ENCODE results near the gene SIX3. TPM values are rescaled to one million over a fixed set of nuclear protein-coding genes. Genes with fewer than 3 reads are reported as not detected.

The SIX3 gene
- total RNA-seq, 1 donor from 2014 or later = not detected

- DNase-seq (ENCODE audit: low spot score in 2 of 2, unreplicated experiment in 2 of 2) = no peak
- H3K4me1 Mint-ChIP-seq = peaks cover 13% of the 10 kb centered on the region
- H3K4me3 Mint-ChIP-seq = no peak overlapping the region
- H3K27ac Mint-ChIP-seq = no peak overlapping the region
- H3K9me3 Mint-ChIP-seq = no peaks in the 10 kb centered on the region
- H3K36me3 Mint-ChIP-seq = no peaks in the 10 kb centered on the region
- TF ChIP-seq, protein P1, sequence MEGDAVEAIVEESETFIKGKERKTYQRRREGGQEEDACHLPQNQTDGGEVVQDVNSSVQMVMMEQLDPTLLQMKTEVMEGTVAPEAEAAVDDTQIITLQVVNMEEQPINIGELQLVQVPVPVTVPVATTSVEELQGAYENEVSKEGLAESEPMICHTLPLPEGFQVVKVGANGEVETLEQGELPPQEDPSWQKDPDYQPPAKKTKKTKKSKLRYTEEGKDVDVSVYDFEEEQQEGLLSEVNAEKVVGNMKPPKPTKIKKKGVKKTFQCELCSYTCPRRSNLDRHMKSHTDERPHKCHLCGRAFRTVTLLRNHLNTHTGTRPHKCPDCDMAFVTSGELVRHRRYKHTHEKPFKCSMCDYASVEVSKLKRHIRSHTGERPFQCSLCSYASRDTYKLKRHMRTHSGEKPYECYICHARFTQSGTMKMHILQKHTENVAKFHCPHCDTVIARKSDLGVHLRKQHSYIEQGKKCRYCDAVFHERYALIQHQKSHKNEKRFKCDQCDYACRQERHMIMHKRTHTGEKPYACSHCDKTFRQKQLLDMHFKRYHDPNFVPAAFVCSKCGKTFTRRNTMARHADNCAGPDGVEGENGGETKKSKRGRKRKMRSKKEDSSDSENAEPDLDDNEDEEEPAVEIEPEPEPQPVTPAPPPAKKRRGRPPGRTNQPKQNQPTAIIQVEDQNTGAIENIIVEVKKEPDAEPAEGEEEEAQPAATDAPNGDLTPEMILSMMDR (IDR thresholded peaks at IDR 0.05; ENCODE audit: unreplicated experiment) = no peak
- peaks cover 91% of the 10 kb centered on the region for H3K27me3 Mint-ChIP-seq (ENCODE audit: low read depth)
These were observed 10.2 kb upstream of the SIX3 start for GRCh38 chr2:44931198-44931780.

- TF ChIP-seq, protein P1 (IDR thresholded peaks at IDR 0.05; ENCODE audit: unreplicated experiment) = no peak
- no peak for DNase-seq (ENCODE audit: low spot score in 2 of 2, unreplicated experiment in 2 of 2)
- H3K9me3 Mint-ChIP-seq = no peaks in the 10 kb centered on the region
- H3K4me1 Mint-ChIP-seq = peaks cover 13% of the 10 kb centered on the region
- no peak overlapping the region for H3K27ac Mint-ChIP-seq
- H3K4me3 Mint-ChIP-seq = no peak overlapping the region
- H3K27me3 Mint-ChIP-seq (ENCODE audit: low read depth) = peaks cover 92% of the 10 kb centered on the region
- H3K36me3 Mint-ChIP-seq = no peaks in the 10 kb centered on the region
These were observed 9.4 kb upstream of the SIX3 start for GRCh38 chr2:44932079-44932478.

DNA sequence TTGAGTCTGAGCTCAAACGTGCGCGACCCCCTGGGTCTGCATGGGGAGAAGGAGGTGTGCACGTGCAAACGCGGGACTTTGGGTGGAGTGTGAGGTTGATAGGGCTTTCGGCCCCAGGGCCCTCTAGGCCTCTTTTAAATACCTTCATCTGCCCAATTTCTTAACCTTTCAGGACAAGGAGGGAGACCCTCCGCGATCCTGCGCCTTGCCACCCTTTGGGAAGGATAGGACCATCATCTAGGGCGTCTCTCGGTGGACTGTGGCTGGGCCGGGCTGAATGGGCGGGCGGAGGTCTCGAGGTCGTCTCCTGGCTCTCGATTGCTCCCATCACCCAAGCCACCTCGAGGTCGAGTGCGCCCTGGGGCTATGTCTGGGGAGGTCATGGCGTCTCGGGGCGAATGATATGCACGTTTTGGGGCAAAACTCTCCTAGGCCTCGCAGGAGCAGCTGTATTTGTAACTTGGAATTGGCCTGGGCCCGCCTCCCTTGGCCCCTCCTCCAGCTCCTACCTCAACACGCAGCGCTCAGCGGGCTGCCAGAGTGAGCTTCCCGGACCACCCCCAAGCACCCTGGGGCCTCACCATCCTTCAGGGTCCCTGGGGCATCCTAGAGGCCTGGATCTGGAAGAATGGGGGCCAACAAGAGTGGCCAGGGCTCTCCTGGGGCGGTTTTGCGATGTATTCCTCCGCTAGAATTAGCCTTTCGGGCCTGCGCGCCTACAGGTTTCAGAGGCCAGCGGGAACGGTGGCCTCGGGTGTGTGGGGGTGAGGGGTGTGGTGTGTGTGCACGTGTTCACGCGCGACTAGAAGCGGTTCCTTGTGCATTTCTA, 8.7 kb upstream of the SIX3 start:
- Mint-ChIP-seq H3K27me3 (ENCODE audit: low read depth) (peaks cover 91% of the 10 kb centered on the region), H3K4me1 (peaks cover 14% of the 10 kb centered on the region), H3K27ac (no peak overlapping the region), H3K4me3 (no peak overlapping the region), H3K9me3 (no peaks in the 10 kb centered on the region), H3K36me3 (no peaks in the 10 kb centered on the region)
- no peak for DNase-seq (ENCODE audit: low spot score in 2 of 2, unreplicated experiment in 2 of 2)
- TF ChIP-seq, protein P1 (IDR thresholded peaks at IDR 0.05; ENCODE audit: unreplicated experiment) = no peak

- no peak for DNase-seq (ENCODE audit: low spot score in 2 of 2, unreplicated experiment in 2 of 2)
- no peak overlapping the region for H3K4me3 Mint-ChIP-seq
- peaks cover 14% of the 10 kb centered on the region for H3K4me1 Mint-ChIP-seq
- no peaks in the 10 kb centered on the region for H3K36me3 Mint-ChIP-seq
- H3K9me3 Mint-ChIP-seq = no peaks in the 10 kb centered on the region
- no peak overlapping the region for H3K27ac Mint-ChIP-seq
- TF ChIP-seq, protein P1 (IDR thresholded peaks at IDR 0.05; ENCODE audit: unreplicated experiment) = no peak
- peaks cover 91% of the 10 kb centered on the region for H3K27me3 Mint-ChIP-seq (ENCODE audit: low read depth)
These were observed 8.0 kb upstream of the SIX3 start for GRCh38 chr2:44933434-44933951.

DNA sequence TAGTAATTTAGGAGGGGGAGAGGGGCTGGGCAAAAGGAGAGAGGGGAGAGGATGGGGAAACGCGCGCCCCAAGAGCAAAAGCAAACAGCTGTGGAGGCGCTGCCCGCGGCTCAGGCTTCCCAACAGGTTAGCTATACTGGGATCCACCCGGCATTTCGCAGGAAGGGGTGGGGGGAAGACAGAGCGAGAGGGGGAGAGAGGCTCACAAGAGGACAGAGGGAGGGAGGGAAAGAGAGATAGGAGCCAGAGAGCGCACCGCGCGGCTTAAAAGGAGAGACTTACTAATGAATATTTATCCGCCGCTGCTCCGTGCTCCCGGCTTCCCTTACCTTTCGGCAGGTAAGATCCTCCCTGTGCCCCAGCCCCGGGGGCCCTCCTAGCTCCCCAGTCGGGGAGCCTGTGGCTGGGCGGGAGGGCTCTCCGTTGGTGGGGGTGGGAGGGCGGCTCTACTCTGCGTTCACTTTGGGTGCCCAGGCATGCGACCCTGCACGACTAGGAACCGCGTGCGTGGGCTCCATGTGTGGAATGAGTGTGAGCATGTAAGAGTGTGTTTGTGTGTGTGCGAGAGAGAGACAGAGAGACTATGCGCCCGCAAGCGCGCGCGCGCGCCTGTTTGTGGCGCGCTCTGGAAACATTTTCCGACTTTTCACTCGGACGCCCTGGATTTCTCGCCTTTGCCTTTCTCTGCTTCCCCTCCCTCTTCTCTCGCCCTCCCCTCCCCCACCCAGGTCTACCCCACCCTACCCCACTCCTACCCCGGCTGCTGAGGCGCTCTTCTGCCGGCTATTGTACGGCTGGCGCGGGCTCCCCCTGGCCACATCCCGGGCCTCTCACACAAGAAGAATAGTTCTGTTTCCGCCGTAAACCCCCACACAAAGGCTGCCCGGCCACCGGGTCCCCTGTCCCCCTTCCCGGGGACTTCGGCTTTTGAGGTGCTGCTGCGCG, 7.2 kb upstream of the SIX3 start:
- no peaks in the 10 kb centered on the region for H3K9me3 Mint-ChIP-seq
- DNase-seq (ENCODE audit: low spot score in 2 of 2, unreplicated experiment in 2 of 2) = no peak
- peaks cover 14% of the 10 kb centered on the region for H3K4me1 Mint-ChIP-seq
- H3K27me3 Mint-ChIP-seq (ENCODE audit: low read depth) = peaks cover 93% of the 10 kb centered on the region
- TF ChIP-seq, protein P1 (IDR thresholded peaks at IDR 0.05; ENCODE audit: unreplicated experiment) = no peak
- H3K4me3 Mint-ChIP-seq = no peak overlapping the region
- no peak overlapping the region for H3K27ac Mint-ChIP-seq
- H3K36me3 Mint-ChIP-seq = no peaks in the 10 kb centered on the region
